ENCODE measurements around the gene CHST15. TPM values are rescaled to one million over a fixed set of nuclear protein-coding genes. Genes with fewer than 3 reads are reported as not detected.

Gene CHST15
- total and polyA plus RNA-seq, 2 donors: 7.7 to 12.4 TPM

DNA sequence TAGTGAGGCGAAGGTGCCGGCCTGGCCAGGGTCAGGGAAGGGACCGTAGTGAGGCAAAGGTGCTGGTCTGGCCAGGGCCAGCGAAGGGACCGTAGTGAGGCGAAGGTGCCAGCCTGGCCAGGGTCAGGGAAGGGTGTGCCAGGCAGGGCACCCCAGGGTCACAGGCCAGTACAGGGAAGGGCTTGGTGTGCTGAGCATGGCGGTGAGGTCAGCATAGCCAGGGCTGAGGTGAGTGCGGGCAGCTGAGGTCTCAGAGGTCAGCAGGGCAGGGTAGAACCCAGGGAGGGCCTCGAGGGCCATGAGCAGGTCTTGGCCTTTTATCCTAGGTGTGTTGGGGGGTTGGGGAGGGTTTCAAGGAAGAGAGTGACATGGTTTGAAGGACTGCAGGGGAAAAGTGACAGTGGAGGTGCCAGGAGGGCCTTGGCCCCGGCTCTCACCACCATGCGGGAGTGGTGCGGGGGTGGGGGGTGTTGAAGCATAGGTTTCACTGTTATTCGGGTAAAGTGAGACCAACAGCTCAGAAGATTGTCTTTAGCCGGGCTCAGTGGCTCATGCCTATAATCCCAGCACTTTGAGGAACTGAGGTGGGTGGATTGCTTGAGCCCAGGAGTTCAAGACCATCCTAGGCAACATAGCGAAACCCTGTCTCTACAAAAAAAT is 93.3 kb downstream of the CHST15 start:
- H3K27ac ChIP-seq (ENCODE audit: low read depth in 1 of 2, low read length in 1 of 2): no peak overlapping the region
- no peak for DNase-seq (ENCODE audit: low read depth in 6 of 9, low spot score in 9 of 9)
- WGBS: 97% methylated on average over 15 of the region's 15 CpGs

DNA sequence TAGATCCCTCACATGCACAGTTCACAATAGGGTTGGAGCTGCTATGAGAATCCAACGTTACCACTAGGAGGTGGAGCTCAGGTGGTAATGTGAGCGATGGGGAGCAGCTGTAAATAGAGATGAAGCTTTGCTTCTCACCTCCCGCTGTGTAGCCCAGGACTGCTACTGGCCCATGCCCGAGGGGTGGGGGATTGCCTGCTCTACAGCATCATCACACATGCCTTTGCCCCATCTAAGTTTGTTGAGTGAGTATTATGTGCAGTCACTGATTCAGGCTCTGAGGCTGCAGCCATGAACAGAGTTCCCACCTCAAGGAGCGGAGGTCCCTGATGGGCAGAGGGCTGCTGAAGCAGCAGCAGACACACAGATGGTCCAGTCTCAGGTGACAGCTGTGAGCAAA is 94.1 kb downstream of the CHST15 start:
- DNase-seq (ENCODE audit: low read depth in 6 of 9, low spot score in 9 of 9): no peak
- no peak overlapping the region for H3K4me3 ChIP-seq (ENCODE audit: low read length in 2 of 2)
- H3K36me3 ChIP-seq (ENCODE audit: control insufficient read depth in 2 of 2, insufficient read depth in 2 of 2, low read length in 1 of 2): no peaks in the 10 kb centered on the region
- peaks cover 13 to 52% of the 10 kb centered on the region in 2 donors for H3K27me3 ChIP-seq (ENCODE audit: control insufficient read depth in 2 of 2, insufficient read depth in 1 of 2, low read length in 1 of 2)
- H3K4me1 ChIP-seq (ENCODE audit: control insufficient read depth in 2 of 2, insufficient read depth in 2 of 2, low read length in 2 of 2): peaks cover 6 to 25% of the 10 kb centered on the region in 2 donors
- H3K9me3 ChIP-seq (ENCODE audit: control insufficient read depth in 2 of 2, insufficient read depth in 1 of 2, low read length in 1 of 2): no peaks in the 10 kb centered on the region
- no peak overlapping the region for H3K27ac ChIP-seq (ENCODE audit: low read depth in 1 of 2, low read length in 1 of 2)
- WGBS: 94% methylated on average over 5 of the region's 5 CpGs

More for the DNA sequence above, 93.3 kb downstream of the CHST15 start:
- Histone ChIP-seq H3K36me3 (ENCODE audit: control insufficient read depth in 2 of 2, insufficient read depth in 2 of 2, low read length in 1 of 2) (no peaks in the 10 kb centered on the region), H3K4me1 (ENCODE audit: control insufficient read depth in 2 of 2, insufficient read depth in 2 of 2, low read length in 2 of 2) (peaks cover 13 to 27% of the 10 kb centered on the region in 2 donors), H3K4me3 (ENCODE audit: low read length in 2 of 2) (no peak overlapping the region), H3K27me3 (ENCODE audit: control insufficient read depth in 2 of 2, insufficient read depth in 1 of 2, low read length in 1 of 2) (peaks cover 5 to 44% of the 10 kb centered on the region in 2 donors), H3K9me3 (ENCODE audit: control insufficient read depth in 2 of 2, insufficient read depth in 1 of 2, low read length in 1 of 2) (no peaks in the 10 kb centered on the region)

DNA sequence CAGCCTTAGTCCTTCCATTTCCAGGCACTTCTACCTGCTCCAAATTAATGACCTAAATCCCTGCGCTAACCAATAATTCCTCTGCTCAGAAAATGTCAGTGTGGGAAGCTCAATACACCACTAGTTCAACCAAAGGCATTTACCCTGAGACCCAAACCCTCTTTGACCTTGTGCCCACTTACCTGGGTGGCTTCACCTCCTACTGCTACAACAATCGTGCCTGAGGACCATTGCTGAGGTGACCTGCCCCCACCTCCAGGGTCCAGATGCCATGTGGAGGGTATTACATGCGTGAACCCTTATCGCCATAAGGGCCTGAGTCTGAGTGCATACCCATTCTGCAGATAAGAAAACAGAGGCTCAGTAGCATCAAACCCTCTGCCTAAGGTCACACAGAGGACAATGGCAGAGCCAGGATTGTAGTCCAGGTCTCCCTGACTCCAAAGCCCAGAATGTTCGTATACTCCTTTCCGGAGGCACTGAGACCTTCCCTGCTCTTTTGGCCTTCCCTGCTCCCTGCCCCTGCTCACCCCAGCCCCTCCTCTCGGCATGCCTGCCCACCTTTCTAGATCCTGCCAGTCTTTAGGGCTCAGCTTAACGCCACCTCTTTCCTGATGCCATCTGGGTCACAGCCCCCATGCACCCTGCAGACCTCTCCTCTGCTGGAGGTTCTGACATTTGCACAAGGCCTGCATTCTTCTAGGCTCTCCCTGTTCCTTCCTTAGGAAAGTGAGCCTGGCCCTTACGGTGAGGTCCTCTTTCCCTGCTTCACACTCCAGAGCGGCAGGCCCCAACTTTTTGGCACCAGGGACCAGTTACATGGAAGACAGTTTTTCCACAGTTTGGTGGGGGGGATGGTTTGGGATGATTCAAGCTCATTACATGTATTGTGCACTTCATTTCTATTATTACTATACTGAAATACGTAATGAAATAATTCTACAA is 94.9 kb downstream of the CHST15 start:
- Histone ChIP-seq H3K4me1 (ENCODE audit: control insufficient read depth in 2 of 2, insufficient read depth in 2 of 2, low read length in 2 of 2) (peaks cover 0 to 18% of the 10 kb centered on the region in 2 donors), H3K9me3 (ENCODE audit: control insufficient read depth in 2 of 2, insufficient read depth in 1 of 2, low read length in 1 of 2) (no peaks in the 10 kb centered on the region), H3K4me3 (ENCODE audit: low read length in 2 of 2) (no peak overlapping the region), H3K36me3 (ENCODE audit: control insufficient read depth in 2 of 2, insufficient read depth in 2 of 2, low read length in 1 of 2) (no peaks in the 10 kb centered on the region), H3K27me3 (ENCODE audit: control insufficient read depth in 2 of 2, insufficient read depth in 1 of 2, low read length in 1 of 2) (peaks cover 20 to 60% of the 10 kb centered on the region in 2 donors), H3K27ac (ENCODE audit: low read depth in 1 of 2, low read length in 1 of 2) (no peak overlapping the region)
- WGBS: 99% methylated on average over 11 of the region's 11 CpGs
- no peak for DNase-seq (ENCODE audit: low read depth in 6 of 9, low spot score in 9 of 9)

DNA sequence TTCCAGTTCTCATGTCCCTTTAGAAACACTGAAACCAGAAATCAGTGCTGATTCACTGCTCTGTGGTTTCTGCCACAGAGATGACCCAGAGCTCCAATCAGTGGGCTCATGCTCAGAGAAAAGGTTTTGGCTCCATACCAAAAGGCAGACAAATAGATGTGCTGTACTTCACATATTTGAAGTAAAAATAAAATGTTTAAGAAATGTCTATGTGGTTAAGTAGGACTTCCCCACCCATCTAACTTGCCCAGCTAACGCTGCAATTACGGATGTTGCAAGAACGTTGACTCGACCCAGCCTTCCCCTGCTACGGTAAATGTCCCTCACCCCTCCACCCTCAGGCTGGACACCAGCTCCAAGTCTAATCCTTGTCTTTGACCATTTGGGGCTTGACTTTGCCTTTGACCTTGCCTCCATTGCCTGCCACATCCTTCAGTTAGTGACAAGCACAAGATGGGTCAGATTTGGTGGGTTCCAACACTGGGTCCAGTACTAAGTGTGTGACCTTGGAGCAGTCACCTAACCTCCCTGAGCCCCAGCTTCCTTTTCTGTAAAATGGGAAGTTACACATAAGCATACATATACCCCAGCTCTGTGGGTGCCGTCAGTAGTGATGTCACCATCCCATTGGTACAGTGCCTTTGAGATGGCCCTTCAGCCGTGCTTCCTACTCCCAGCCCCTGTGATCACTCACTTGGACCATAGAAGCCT is 95.8 kb downstream of the CHST15 start:
- no peak for DNase-seq (ENCODE audit: low read depth in 6 of 9, low spot score in 9 of 9)
- Histone ChIP-seq H3K4me3 (ENCODE audit: low read length in 2 of 2) (no peak overlapping the region), H3K9me3 (ENCODE audit: control insufficient read depth in 2 of 2, insufficient read depth in 1 of 2, low read length in 1 of 2) (no peaks in the 10 kb centered on the region), H3K27ac (ENCODE audit: low read depth in 1 of 2, low read length in 1 of 2) (peak overlapping the region in 1 of 2 donors; percentile 20), H3K27me3 (ENCODE audit: control insufficient read depth in 2 of 2, insufficient read depth in 1 of 2, low read length in 1 of 2) (peaks cover 22 to 65% of the 10 kb centered on the region in 2 donors), H3K4me1 (ENCODE audit: control insufficient read depth in 2 of 2, insufficient read depth in 2 of 2, low read length in 2 of 2) (peaks cover 0 to 18% of the 10 kb centered on the region in 2 donors), H3K36me3 (ENCODE audit: control insufficient read depth in 2 of 2, insufficient read depth in 2 of 2, low read length in 1 of 2) (no peaks in the 10 kb centered on the region)
- WGBS: 37% methylated on average over 7 of the region's 7 CpGs

DNA sequence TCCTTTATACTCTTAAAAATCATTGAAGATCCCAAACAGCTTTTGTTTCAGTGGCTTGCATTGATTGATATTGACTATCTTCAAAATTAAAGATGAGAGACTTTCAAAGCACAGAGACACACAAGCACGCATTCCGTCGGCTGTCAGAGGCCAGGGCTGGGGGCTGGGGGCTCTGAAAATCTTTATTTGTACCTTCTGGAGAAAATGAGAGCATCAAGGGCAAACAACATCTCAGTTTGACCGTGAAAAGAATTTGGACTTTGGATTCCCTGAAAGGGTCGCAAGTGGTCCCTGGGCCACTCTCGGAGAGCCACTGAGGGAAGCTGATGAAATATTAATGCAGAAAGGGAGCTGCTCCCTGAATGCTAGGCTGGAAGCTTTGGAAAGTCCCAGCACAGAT is 96.4 kb downstream of the CHST15 start:
- no peak for DNase-seq (ENCODE audit: low read depth in 6 of 9, low spot score in 9 of 9)
- WGBS: 96% methylated on average over 6 of the region's 6 CpGs
- Histone ChIP-seq H3K27ac (ENCODE audit: low read depth in 1 of 2, low read length in 1 of 2) (no peak overlapping the region), H3K9me3 (ENCODE audit: control insufficient read depth in 2 of 2, insufficient read depth in 1 of 2, low read length in 1 of 2) (no peaks in the 10 kb centered on the region), H3K27me3 (ENCODE audit: control insufficient read depth in 2 of 2, insufficient read depth in 1 of 2, low read length in 1 of 2) (peaks cover 26 to 70% of the 10 kb centered on the region in 2 donors), H3K4me3 (ENCODE audit: low read length in 2 of 2) (no peak overlapping the region), H3K36me3 (ENCODE audit: control insufficient read depth in 2 of 2, insufficient read depth in 2 of 2, low read length in 1 of 2) (no peaks in the 10 kb centered on the region), H3K4me1 (ENCODE audit: control insufficient read depth in 2 of 2, insufficient read depth in 2 of 2, low read length in 2 of 2) (peaks cover 0 to 18% of the 10 kb centered on the region in 2 donors)

DNA sequence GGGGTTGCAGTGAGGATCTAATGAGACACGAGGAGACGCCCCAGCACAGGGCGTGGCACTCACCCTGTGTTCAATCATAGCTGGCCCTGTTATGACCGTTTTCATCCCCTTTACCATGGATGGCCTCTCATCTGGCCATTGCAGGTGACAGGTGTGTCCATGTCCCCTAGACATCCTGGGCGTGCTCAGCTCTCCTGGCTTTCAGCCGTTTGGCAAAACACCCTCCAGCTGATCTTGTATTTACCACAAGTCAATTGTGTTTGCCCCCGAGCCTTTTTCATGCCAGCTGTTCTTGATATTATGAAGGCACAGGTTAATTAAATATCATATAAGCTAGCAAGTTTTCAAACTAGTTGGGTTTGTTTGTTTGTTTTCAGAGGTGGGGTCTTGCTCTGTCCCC is 97.1 kb downstream of the CHST15 start:
- H3K4me3 ChIP-seq (ENCODE audit: low read length in 2 of 2): no peak overlapping the region
- no peak for DNase-seq (ENCODE audit: low read depth in 6 of 9, low spot score in 9 of 9)
- WGBS: 84% methylated on average over 7 of the region's 7 CpGs
- H3K4me1 ChIP-seq (ENCODE audit: control insufficient read depth in 2 of 2, insufficient read depth in 2 of 2, low read length in 2 of 2): peaks cover 0 to 18% of the 10 kb centered on the region in 2 donors
- peaks cover 33 to 72% of the 10 kb centered on the region in 2 donors for H3K27me3 ChIP-seq (ENCODE audit: control insufficient read depth in 2 of 2, insufficient read depth in 1 of 2, low read length in 1 of 2)
- H3K36me3 ChIP-seq (ENCODE audit: control insufficient read depth in 2 of 2, insufficient read depth in 2 of 2, low read length in 1 of 2): no peaks in the 10 kb centered on the region
- no peak overlapping the region for H3K27ac ChIP-seq (ENCODE audit: low read depth in 1 of 2, low read length in 1 of 2)
- H3K9me3 ChIP-seq (ENCODE audit: control insufficient read depth in 2 of 2, insufficient read depth in 1 of 2, low read length in 1 of 2): no peaks in the 10 kb centered on the region

DNA sequence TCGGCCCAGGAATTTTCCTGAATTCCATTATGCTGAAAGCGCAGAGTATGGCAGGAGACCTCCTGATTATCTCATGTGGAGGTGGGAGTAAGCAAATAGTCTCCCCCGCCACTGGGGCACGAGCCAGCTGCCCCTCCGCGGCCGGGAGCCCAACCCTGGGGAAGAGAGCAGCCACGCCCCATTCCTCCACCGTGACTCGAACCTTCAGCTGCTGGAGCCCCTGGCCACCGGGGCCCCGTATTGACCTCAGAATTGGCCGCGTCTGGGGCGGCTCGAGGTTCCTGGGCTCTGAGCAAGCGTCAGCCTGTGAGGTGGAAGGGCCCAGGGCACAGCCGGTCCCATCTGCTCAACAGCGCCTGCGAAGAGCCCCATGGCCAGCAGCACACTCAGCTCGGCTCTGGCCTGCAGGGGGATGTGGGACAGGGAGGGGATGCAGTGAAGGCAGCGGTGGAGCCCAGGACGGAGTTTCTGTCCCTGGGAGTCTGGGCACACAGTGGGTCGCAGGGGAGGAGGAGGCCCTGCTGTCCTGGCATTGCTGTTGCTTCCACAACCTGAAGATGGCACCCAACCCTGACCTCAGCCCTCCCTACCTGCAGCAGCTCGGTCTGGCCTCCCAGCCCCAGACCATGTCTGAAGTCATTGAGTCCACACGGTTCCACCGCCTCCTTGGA is 97.8 kb downstream of the CHST15 start:
- peaks cover 0 to 18% of the 10 kb centered on the region in 2 donors for H3K4me1 ChIP-seq (ENCODE audit: control insufficient read depth in 2 of 2, insufficient read depth in 2 of 2, low read length in 2 of 2)
- no peak overlapping the region for H3K4me3 ChIP-seq (ENCODE audit: low read length in 2 of 2)
- WGBS: 11% methylated on average over 27 of the region's 27 CpGs
- peaks cover 40 to 76% of the 10 kb centered on the region in 2 donors for H3K27me3 ChIP-seq (ENCODE audit: control insufficient read depth in 2 of 2, insufficient read depth in 1 of 2, low read length in 1 of 2)
- H3K27ac ChIP-seq (ENCODE audit: low read depth in 1 of 2, low read length in 1 of 2): no peak overlapping the region
- DNase-seq (ENCODE audit: low read depth in 6 of 9, low spot score in 9 of 9): peak in 6 of 9 donors; percentile 22 to 59 (median 33)
- no peaks in the 10 kb centered on the region for H3K9me3 ChIP-seq (ENCODE audit: control insufficient read depth in 2 of 2, insufficient read depth in 1 of 2, low read length in 1 of 2)
- H3K36me3 ChIP-seq (ENCODE audit: control insufficient read depth in 2 of 2, insufficient read depth in 2 of 2, low read length in 1 of 2): no peaks in the 10 kb centered on the region

DNA sequence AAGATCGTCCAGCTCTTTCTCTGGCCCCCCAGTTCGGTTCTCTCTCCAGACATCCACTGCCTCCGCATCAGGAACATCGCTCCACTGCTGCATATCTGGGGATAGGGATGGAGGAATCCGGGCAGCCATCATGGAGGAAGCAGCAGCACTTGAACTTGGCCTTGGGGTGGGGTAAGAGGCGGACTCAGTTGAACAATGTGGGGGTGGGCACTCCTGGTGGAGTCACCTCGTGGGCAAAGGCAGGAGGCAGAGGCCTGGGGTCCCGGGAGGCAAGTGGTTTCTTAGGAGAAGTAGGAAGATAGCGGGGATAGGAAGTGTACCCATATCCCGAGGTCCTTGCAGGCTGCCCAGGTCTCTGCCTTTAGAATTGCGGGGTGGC is 98.3 kb downstream of the CHST15 start:
- peaks cover 0 to 18% of the 10 kb centered on the region in 2 donors for H3K4me1 ChIP-seq (ENCODE audit: control insufficient read depth in 2 of 2, insufficient read depth in 2 of 2, low read length in 2 of 2)
- H3K27me3 ChIP-seq (ENCODE audit: control insufficient read depth in 2 of 2, insufficient read depth in 1 of 2, low read length in 1 of 2): peaks cover 45 to 80% of the 10 kb centered on the region in 2 donors
- H3K9me3 ChIP-seq (ENCODE audit: control insufficient read depth in 2 of 2, insufficient read depth in 1 of 2, low read length in 1 of 2): no peaks in the 10 kb centered on the region
- H3K27ac ChIP-seq (ENCODE audit: low read depth in 1 of 2, low read length in 1 of 2): no peak overlapping the region
- H3K4me3 ChIP-seq (ENCODE audit: low read length in 2 of 2): no peak overlapping the region
- H3K36me3 ChIP-seq (ENCODE audit: control insufficient read depth in 2 of 2, insufficient read depth in 2 of 2, low read length in 1 of 2): no peaks in the 10 kb centered on the region
- 26% methylated on average over 11 of the region's 11 CpGs for WGBS
- no peak for DNase-seq (ENCODE audit: low read depth in 6 of 9, low spot score in 9 of 9)

All from thymus (tissue), 11 donors.